Panc1 (cell line): ENCODE measurements around the gene EML6. TPM values are rescaled to one million over a fixed set of nuclear protein-coding genes. Genes with fewer than 3 reads are reported as not detected.
A peak's percentile ranks its signal among the peaks of the same experiment; 100 is the strongest.

Source experiments
- ATAC-seq: fragments of 200-7000 bp; cut with Tn5 transposase; 2 replicates; pipeline ENCODE4 v1.9.1; 2020; ENCODE audit warnings: mild to moderate bottlenecking, moderate library complexity
- BruUV-seq: library from RNA; stranded (reverse); fragments of 400-500 nt; replicated peaks from 2 replicates; lab custom pipeline; 2021; lab: Mats Ljungman, UMichigan
- CTCF ChIA-PET: fragments of 300-600 bp; sonication (Branson Sonifier 250); formaldehyde crosslinking; loops from one replicate; lab custom pipeline; 2022; ENCODE audit warnings: antibody characterized with exemption; lab: Charles Lee
- POLR2A ChIA-PET: fragments of 300-600 bp; sonication (Branson Sonifier 250); formaldehyde crosslinking; loops from one replicate; lab custom pipeline; 2022; ENCODE audit warnings: antibody characterized with exemption; lab: Charles Lee
- DNase-seq: peaks from one replicate; pipeline ENCODE4 v3.0.0-alpha.2; 2010; ENCODE audit warnings: low read depth, low spot score
- H3K27ac ChIP-seq: 2 replicates; pipeline ENCODE4 v1.5.1; 2011; ENCODE audit warnings: mild to moderate bottlenecking, low read length, inconsistent platforms
- H3K27me3 ChIP-seq: fragments of 200-500 bp; sonication (Bioruptor generic); 2 replicates; pipeline ENCODE4 v1.6.0; 2014; ENCODE audit warnings: low read length, inconsistent platforms; ENCODE audit not compliant: control insufficient read depth, insufficient read depth
- H3K36me3 ChIP-seq: fragments of 200-500 bp; sonication (Bioruptor generic); 2 replicates; pipeline ENCODE4 v1.5.1; 2014; ENCODE audit warnings: inconsistent platforms, mild to moderate bottlenecking, low read length, moderate library complexity; ENCODE audit not compliant: control insufficient read depth, insufficient read depth
- H3K4me1 ChIP-seq: 2 replicates; pipeline ENCODE4 v1.5.1; 2011; ENCODE audit warnings: inconsistent platforms, mild to moderate bottlenecking, low read length, moderate library complexity; ENCODE audit not compliant: control insufficient read depth, insufficient read depth
- H3K4me3 ChIP-seq, 2 experiments: 2 replicates each; pipeline ENCODE4 v1.5.1; 2011 to 2012; ENCODE audit warnings: low read depth in 2 of 2, low read length in 2 of 2, mild to moderate bottlenecking in 2 of 2, inconsistent platforms in 1 of 2, moderate library complexity in 1 of 2
- H3K9me3 ChIP-seq: fragments of 200-500 bp; sonication (Bioruptor generic); 2 replicates; pipeline ENCODE4 v1.5.1; 2014; ENCODE audit warnings: low read depth, mild to moderate bottlenecking, inconsistent platforms, low read length, moderate library complexity; ENCODE audit not compliant: control insufficient read depth, insufficient read depth
- CTCF ChIP-seq: fragments of 450-650 bp; IDR thresholded peaks from 2 replicates; pipeline ENCODE4 v1.5.1; 2017; ENCODE audit warnings: mild to moderate bottlenecking
- POLR2AphosphoS5 ChIP-seq: IDR thresholded peaks from 2 replicates; pipeline ENCODE4 v1.6.1; 2012; ENCODE audit warnings: mild to moderate bottlenecking, low read depth, low read length, moderate library complexity
- REST ChIP-seq, 2 experiments: IDR thresholded peaks; 2 replicates each; pipeline ENCODE4 v1.6.1; 2011 to 2012; ENCODE audit warnings: low read depth in 2 of 2, control low read depth in 1 of 2, low read length in 1 of 2, mild to moderate bottlenecking in 1 of 2, moderate library complexity in 1 of 2; ENCODE audit not compliant: insufficient read depth in 1 of 2
- SIN3A ChIP-seq: IDR thresholded peaks from 2 replicates; pipeline ENCODE4 v1.6.1; 2012; ENCODE audit warnings: low read depth, mild to moderate bottlenecking, low read length, moderate library complexity, borderline replicate concordance; ENCODE audit not compliant: insufficient read depth
- TCF7L2 ChIP-seq: IDR thresholded peaks from 2 replicates; pipeline ENCODE4 v1.6.1; 2011; ENCODE audit warnings: mild to moderate bottlenecking, low read depth, low read length, inconsistent platforms
- in situ Hi-C: cut with HindIII; loops from 2 replicates; pipeline ENCODE4 v1.10.0; 2016; ENCODE audit warnings: low sequenced_read_pairs, low pct_unique_long_range_greater_than_20kb
- intact Hi-C: fragments of 100-400 bp; cut with micrococcal nuclease; formaldehyde crosslinking; loops from one replicate; pipeline ENCODE4 v1.10.0; 2022; ENCODE audit not compliant: unreplicated experiment
- total RNA-seq: library from RNA; stranded (reverse); gene quantifications from one replicate; pipeline ENCODE4 v1.2.1, GENCODE V29; 2021; ENCODE audit not compliant: unreplicated experiment

Gene EML6
- total RNA-seq, 1 experiment from 2014 or later: 6.3 TPM

- Histone ChIP-seq H3K4me3 (no peak overlapping the region), H3K27me3 (peaks cover 4% of the 10 kb centered on the region; the same call in 1 of the 2 replicates), H3K4me1 (peaks cover 18% of the 10 kb centered on the region), H3K27ac (no peak overlapping the region), H3K36me3 (no peaks in the 10 kb centered on the region), H3K9me3 (no peaks in the 10 kb centered on the region)
- DNase-seq (no peak), ATAC-seq (no peak)
- in situ Hi-C loops (no loop called here), intact Hi-C loops (loop anchor here (5.0 to 10.0 kb wide), 2 partner anchors 110 to 448 kb away; no protein-coding TSS in a partner anchor)
- BruUV-seq: no TSS peak
- ChIA-PET POLR2A (no interaction called here), CTCF (no interaction called here)
- TF ChIP-seq SIN3A: no peak
These were observed 3.5 kb downstream of the EML6 start for GRCh38 chr2:54726940-54727339.

GRCh38 chr2:54728669-54729120, 5.2 kb downstream of the EML6 start:
- BruUV-seq: no TSS peak
- no peak for DNase-seq
- ChIA-PET CTCF (no interaction called here), POLR2A (no interaction called here)
- Histone ChIP-seq H3K4me1 (peaks cover 15% of the 10 kb centered on the region), H3K36me3 (no peaks in the 10 kb centered on the region), H3K27ac (no peak overlapping the region), H3K4me3 (no peak overlapping the region), H3K27me3 (peaks cover 4% of the 10 kb centered on the region; the same call in 1 of the 2 replicates), H3K9me3 (no peaks in the 10 kb centered on the region)
- ATAC-seq: peak; percentile 66
- in situ Hi-C loops: no loop called here
- intact Hi-C loops: loop anchor here (5.0 to 10.0 kb wide), 2 partner anchors 109 to 446 kb away; no protein-coding TSS in a partner anchor
- TF ChIP-seq POLR2AphosphoS5 (no peak), TCF7L2 (no peak), REST (IDR thresholded peaks at IDR 0.05; ENCODE audit: insufficient read depth in 1 of 2, low read depth in 2 of 2, low read length in 1 of 2) (no peak), CTCF (peak; percentile 37; the same call in 1 of the 2 replicates), SIN3A (no peak)

GRCh38 chr2:54735636-54736035, 12.2 kb downstream of the EML6 start:
- ChIA-PET POLR2A (no interaction called here), CTCF (no interaction called here)
- in situ Hi-C loops: no loop called here
- H3K36me3 ChIP-seq: no peaks in the 10 kb centered on the region
- BruUV-seq: no TSS peak
- H3K4me3 ChIP-seq: no peak overlapping the region
- H3K9me3 ChIP-seq: no peaks in the 10 kb centered on the region
- ATAC-seq (no peak), DNase-seq (no peak)
- H3K27ac ChIP-seq: no peak overlapping the region
- intact Hi-C loops: no loop called here
- no peaks in the 10 kb centered on the region for H3K27me3 ChIP-seq
- TF ChIP-seq CTCF (no peak), POLR2AphosphoS5 (no peak), SIN3A (no peak), REST (IDR thresholded peaks at IDR 0.05; ENCODE audit: insufficient read depth in 1 of 2, low read depth in 2 of 2, low read length in 1 of 2) (no peak), TCF7L2 (no peak)
- H3K4me1 ChIP-seq: no peaks in the 10 kb centered on the region
